Endothelial cell (in vitro differentiated cells): ENCODE measurements around the gene NRXN3. TPM values are rescaled to one million over a fixed set of nuclear protein-coding genes. Genes with fewer than 3 reads are reported as not detected.

Experiments
- DNase-seq: peaks from one replicate; pipeline ENCODE4 v3.0.0; 2021; ENCODE audit warnings: low spot score
- H3K27ac Mint-ChIP-seq: one replicate; pipeline ENCODE4 v1.8.0; 2021; ENCODE audit warnings: mixed read lengths, inconsistent platforms; ENCODE audit not compliant: unreplicated experiment
- H3K27me3 Mint-ChIP-seq: one replicate; pipeline ENCODE4 v1.8.0; 2021; ENCODE audit warnings: mild to moderate bottlenecking, moderate library complexity, mixed read lengths, inconsistent platforms; ENCODE audit not compliant: unreplicated experiment
- H3K36me3 Mint-ChIP-seq: one replicate; pipeline ENCODE4 v1.8.0; 2021; ENCODE audit warnings: mild to moderate bottlenecking, low read depth, mixed read lengths, inconsistent platforms; ENCODE audit not compliant: unreplicated experiment
- H3K4me1 Mint-ChIP-seq: one replicate; pipeline ENCODE4 v1.8.0; 2021; ENCODE audit warnings: mild to moderate bottlenecking, mixed read lengths, inconsistent platforms; ENCODE audit not compliant: unreplicated experiment
- H3K4me3 Mint-ChIP-seq: one replicate; pipeline ENCODE4 v1.8.0; 2021; ENCODE audit warnings: mild to moderate bottlenecking, mixed read lengths, inconsistent platforms; ENCODE audit not compliant: unreplicated experiment
- H3K9me3 Mint-ChIP-seq: one replicate; pipeline ENCODE4 v1.8.0; 2021; ENCODE audit warnings: mixed read lengths, inconsistent platforms; ENCODE audit not compliant: unreplicated experiment
- CTCF ChIP-seq: fragments of 200-600 bp; sonication (generic); IDR thresholded peaks from one replicate; pipeline ENCODE4 v1.5.0; 2021; ENCODE audit warnings: antibody characterized with exemption; ENCODE audit not compliant: unreplicated experiment
- total RNA-seq: library from RNA; stranded (reverse); fragmentation: NEBNext Ultra II Directional; extraction: Animal tissue kit (Norgen Biotek cat#: 25700); gene quantifications from one replicate; pipeline ENCODE4 v1.2.1, GENCODE V29; 2021; ENCODE audit not compliant: unreplicated experiment

NRXN3 gene
- total RNA-seq, 1 donor from 2014 or later = 2.3 TPM

GRCh38 chr14:79602742-79603141 lies 1432.6 kb downstream of the NRXN3 start:
- Mint-ChIP-seq H3K4me3 (no peak overlapping the region), H3K27me3 (no peaks in the 10 kb centered on the region), H3K4me1 (no peaks in the 10 kb centered on the region), H3K9me3 (no peaks in the 10 kb centered on the region), H3K27ac (no peak overlapping the region), H3K36me3 (no peaks in the 10 kb centered on the region)
- no peak for TF ChIP-seq CTCF
- no peak for DNase-seq

DNA sequence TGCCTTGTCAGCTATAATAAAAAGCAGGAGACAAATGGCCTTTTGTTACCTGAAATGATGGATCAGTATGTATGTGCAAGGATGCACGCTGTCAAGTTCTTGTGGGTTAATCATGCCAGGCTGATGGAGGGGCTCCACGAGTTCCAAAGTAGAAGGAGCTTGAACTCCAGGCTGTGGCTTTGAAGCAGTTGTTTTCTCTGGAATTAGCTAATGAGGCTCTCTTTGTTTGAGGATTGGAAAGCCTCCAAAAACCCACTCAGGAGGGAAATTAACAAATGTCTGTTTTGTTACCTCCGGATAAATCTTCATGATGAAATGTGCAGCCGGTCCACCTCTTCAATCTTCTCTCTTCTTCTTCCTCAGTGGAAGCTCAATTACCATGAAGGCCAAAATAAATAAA lies 1435.7 kb downstream of the NRXN3 start:
- H3K9me3 Mint-ChIP-seq = no peaks in the 10 kb centered on the region
- no peaks in the 10 kb centered on the region for H3K36me3 Mint-ChIP-seq
- no peaks in the 10 kb centered on the region for H3K4me1 Mint-ChIP-seq
- no peaks in the 10 kb centered on the region for H3K27me3 Mint-ChIP-seq
- H3K4me3 Mint-ChIP-seq = no peak overlapping the region
- no peak for TF ChIP-seq CTCF
- H3K27ac Mint-ChIP-seq = no peak overlapping the region
- DNase-seq = no peak

- H3K9me3 Mint-ChIP-seq = no peaks in the 10 kb centered on the region
- H3K27ac Mint-ChIP-seq = no peak overlapping the region
- no peak overlapping the region for H3K4me3 Mint-ChIP-seq
- no peak for TF ChIP-seq CTCF
- no peaks in the 10 kb centered on the region for H3K27me3 Mint-ChIP-seq
- DNase-seq = no peak
- H3K36me3 Mint-ChIP-seq = no peaks in the 10 kb centered on the region
- no peaks in the 10 kb centered on the region for H3K4me1 Mint-ChIP-seq
Measured at GRCh38 chr14:79608446-79608845, 1438.3 kb downstream of the NRXN3 start.

DNA sequence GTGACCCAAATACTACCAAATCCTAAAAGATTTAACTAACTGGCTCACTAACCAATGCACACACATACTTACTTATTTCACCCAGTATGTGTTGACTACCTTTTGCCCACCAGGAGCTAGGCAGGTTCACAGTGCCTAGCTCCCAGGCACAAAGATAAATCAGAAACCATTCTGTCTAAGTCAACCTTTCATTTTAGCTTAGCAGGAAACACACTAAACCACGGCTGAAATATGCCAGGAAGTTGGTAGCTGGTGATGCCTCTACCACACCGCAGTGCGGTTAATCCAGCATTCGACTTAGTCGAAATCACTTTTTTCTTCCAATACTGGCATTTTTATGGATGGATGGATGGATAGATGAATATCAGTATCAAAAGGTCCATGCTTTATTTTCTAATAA lies 1443.5 kb downstream of the NRXN3 start:
- no peaks in the 10 kb centered on the region for H3K9me3 Mint-ChIP-seq
- DNase-seq = no peak
- no peaks in the 10 kb centered on the region for H3K36me3 Mint-ChIP-seq
- no peaks in the 10 kb centered on the region for H3K27me3 Mint-ChIP-seq
- H3K27ac Mint-ChIP-seq = no peak overlapping the region
- no peak for TF ChIP-seq CTCF
- H3K4me1 Mint-ChIP-seq = no peaks in the 10 kb centered on the region
- no peak overlapping the region for H3K4me3 Mint-ChIP-seq

DNA sequence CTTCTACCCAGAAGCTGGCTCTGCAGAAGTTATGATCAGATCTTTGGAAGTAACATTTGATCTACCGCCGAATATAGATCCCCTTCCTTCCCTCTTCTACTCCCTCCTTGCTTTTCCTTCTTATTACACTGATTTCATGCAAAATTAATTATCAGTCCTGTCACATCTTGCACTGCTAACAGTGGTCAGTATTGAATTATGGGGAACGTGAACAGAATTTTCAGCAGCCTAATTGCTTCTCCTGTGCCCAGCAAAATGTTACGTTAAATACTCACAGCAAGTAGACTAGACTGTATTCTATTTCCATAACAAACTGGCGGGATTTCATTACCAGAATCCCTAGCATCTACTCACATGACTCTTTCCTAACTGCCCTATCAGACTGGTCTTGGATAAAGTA lies 1444.3 kb downstream of the NRXN3 start:
- no peak for TF ChIP-seq CTCF
- no peaks in the 10 kb centered on the region for H3K4me1 Mint-ChIP-seq
- no peak overlapping the region for H3K27ac Mint-ChIP-seq
- H3K36me3 Mint-ChIP-seq = no peaks in the 10 kb centered on the region
- DNase-seq = no peak
- no peaks in the 10 kb centered on the region for H3K9me3 Mint-ChIP-seq
- no peak overlapping the region for H3K4me3 Mint-ChIP-seq
- H3K27me3 Mint-ChIP-seq = no peaks in the 10 kb centered on the region
